ENCODE measurements around the gene USP25. TPM values are rescaled to one million over a fixed set of nuclear protein-coding genes. Genes with fewer than 3 reads are reported as not detected.

Gene USP25
- total and polyA plus RNA-seq, 10 donors = 9.3 to 62.2 (median 48.2) TPM

DNA sequence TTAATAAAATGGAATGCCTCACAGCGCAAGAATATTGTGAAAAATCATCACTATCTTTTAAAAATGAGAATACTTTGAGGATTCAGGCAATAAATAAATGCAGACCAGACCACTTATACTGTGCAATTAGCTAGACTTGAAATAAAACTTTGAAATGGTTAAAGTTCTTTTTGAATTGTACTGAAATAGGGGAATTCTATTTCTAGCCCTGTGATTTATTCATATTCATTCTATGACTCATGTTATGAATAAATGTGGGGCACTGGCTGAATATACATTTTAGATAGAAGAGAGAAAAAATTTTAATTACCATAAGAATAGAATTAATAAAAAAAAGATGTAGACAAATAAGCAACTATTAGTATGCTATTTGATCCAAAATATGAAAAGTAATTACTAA lies 16.4 kb upstream of the USP25 start:
- Histone ChIP-seq H3K27ac (no peak overlapping the region), H3K4me3 (no peak overlapping the region), H3K27me3 (replicated peaks in 1 of 7) (no peaks in the 10 kb centered on the region), H3K9me3 (no peaks in the 10 kb centered on the region), H3K36me3 (no peaks in the 10 kb centered on the region), H3K4me1 (no peaks in the 10 kb centered on the region)
- WGBS, 5 donors = 45 to 94% (median 89%) methylated on average over 1 of the region's 1 CpG
- DNase-seq = no peak
- intact Hi-C loops (cut with DNase I; ENCODE audit: low total_unique reads) = no loop called here
- TF ChIP-seq POLR2A (IDR thresholded peaks at IDR 0.05) (no peak), POLR2AphosphoS5 (IDR thresholded peaks at IDR 0.05) (no peak)
- TF ChIP-seq, protein P1, sequence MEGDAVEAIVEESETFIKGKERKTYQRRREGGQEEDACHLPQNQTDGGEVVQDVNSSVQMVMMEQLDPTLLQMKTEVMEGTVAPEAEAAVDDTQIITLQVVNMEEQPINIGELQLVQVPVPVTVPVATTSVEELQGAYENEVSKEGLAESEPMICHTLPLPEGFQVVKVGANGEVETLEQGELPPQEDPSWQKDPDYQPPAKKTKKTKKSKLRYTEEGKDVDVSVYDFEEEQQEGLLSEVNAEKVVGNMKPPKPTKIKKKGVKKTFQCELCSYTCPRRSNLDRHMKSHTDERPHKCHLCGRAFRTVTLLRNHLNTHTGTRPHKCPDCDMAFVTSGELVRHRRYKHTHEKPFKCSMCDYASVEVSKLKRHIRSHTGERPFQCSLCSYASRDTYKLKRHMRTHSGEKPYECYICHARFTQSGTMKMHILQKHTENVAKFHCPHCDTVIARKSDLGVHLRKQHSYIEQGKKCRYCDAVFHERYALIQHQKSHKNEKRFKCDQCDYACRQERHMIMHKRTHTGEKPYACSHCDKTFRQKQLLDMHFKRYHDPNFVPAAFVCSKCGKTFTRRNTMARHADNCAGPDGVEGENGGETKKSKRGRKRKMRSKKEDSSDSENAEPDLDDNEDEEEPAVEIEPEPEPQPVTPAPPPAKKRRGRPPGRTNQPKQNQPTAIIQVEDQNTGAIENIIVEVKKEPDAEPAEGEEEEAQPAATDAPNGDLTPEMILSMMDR (IDR thresholded peaks at IDR 0.05 in 8 of 11, conservative IDR thresholded peaks at IDR 0.05 in 3 of 11) = no peak

DNA sequence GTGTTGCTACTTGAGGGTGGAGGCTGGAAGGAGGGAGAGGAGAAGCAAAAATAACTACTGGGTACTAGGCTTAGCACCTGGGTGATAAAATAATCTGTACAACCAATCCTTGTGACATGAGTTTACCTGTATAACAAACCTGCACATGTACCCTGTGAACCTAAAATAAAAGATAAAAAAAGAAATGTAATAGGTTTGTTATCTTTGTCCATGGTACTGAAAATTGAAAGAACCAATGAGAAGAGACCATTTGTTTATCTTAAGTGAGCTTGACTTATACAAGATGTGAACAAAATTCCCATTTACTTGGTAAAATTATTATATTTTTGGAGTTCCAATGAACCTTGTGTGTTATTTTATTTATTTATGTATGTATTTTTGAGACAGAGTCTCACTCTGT lies 11.1 kb upstream of the USP25 start:
- DNase-seq = no peak
- no peaks in the 10 kb centered on the region for H3K36me3 ChIP-seq
- no peak overlapping the region for H3K4me3 ChIP-seq
- no peaks in the 10 kb centered on the region for H3K4me1 ChIP-seq
- no peak for TF ChIP-seq POLR2A (IDR thresholded peaks at IDR 0.05)
- TF ChIP-seq, protein P1 (IDR thresholded peaks at IDR 0.05 in 8 of 11, conservative IDR thresholded peaks at IDR 0.05 in 3 of 11) = no peak
- no peak for TF ChIP-seq POLR2AphosphoS5 (IDR thresholded peaks at IDR 0.05)
- H3K9me3 ChIP-seq = peaks cover 0 to 4% (median 0%) of the 10 kb centered on the region in 8 donors
- intact Hi-C loops (cut with DNase I; ENCODE audit: low total_unique reads) = no loop called here
- no peak overlapping the region for H3K27ac ChIP-seq
- no peaks in the 10 kb centered on the region for H3K27me3 ChIP-seq (replicated peaks in 1 of 7)

DNA sequence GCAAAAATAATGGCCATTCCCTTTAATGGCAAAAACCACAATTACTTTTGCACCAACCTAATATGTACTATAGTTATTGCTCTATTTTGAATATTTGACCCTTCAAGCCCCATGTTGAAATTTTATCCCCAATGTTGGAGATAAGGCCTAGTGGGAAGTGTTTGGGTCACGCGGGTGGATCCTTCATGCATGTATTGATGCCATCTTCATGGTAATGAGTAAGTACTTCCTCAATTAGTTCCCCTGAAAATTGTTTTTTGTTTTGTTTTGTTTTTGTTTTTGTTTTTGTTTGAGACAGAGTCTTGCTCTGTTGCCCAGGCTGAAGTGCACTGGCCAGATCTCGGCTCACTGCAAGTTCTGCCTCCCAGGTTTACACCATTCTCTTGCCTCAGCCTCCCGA lies 9.8 kb upstream of the USP25 start:
- no peak for DNase-seq
- Histone ChIP-seq H3K4me3 (no peak overlapping the region), H3K27ac (no peak overlapping the region), H3K9me3 (peaks cover 0 to 4% (median 0%) of the 10 kb centered on the region in 8 donors), H3K4me1 (no peaks in the 10 kb centered on the region), H3K27me3 (replicated peaks in 1 of 7) (no peaks in the 10 kb centered on the region), H3K36me3 (no peaks in the 10 kb centered on the region)
- intact Hi-C loops (cut with DNase I; ENCODE audit: low total_unique reads) = no loop called here
- TF ChIP-seq POLR2A (IDR thresholded peaks at IDR 0.05) = no peak
- TF ChIP-seq POLR2AphosphoS5 (IDR thresholded peaks at IDR 0.05) = no peak
- TF ChIP-seq, protein P1 (IDR thresholded peaks at IDR 0.05 in 8 of 11, conservative IDR thresholded peaks at IDR 0.05 in 3 of 11) = no peak
- 92 to 97% (median 94%) methylated on average over 4 of the region's 4 CpGs for WGBS, 5 donors

DNA sequence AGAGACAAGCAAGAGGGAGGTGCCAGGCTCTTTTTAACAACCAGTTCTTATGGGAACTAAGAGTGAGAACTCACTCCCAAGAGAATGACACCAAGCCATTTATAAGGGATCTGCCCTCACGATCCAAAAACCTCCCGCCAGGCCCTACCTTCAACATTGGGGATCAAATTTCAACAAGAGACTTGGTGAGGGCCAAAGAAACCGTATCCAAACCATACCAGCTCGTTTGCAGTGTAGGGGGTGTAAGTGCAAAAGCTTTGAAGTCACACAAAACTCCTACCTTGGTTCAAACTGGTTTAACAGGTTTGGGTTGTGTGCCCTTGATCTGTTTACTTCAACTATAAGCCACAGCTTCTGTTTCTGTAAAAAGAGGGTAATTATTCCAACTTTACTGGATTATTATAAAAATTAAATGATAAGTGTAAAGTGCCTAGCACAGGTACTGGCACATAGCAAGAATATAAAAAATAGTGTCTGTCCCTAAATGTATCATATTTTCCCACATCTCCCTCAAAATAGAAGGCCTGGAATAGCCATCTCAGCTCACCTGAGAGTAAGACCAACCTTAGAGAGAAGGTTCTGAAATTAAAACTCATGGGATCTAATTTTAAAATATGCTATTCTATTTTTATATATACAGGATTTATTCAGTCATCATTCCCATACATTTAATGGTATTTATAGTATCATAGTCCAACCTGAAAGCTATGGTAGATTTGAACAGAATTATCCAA lies 7.0 kb upstream of the USP25 start:
- Histone ChIP-seq H3K9me3 (peaks cover 0 to 4% (median 0%) of the 10 kb centered on the region in 8 donors), H3K27me3 (replicated peaks in 1 of 7) (no peaks in the 10 kb centered on the region), H3K4me1 (no peaks in the 10 kb centered on the region), H3K36me3 (no peaks in the 10 kb centered on the region), H3K4me3 (no peak overlapping the region), H3K27ac (no peak overlapping the region)
- intact Hi-C loops (cut with DNase I; ENCODE audit: low total_unique reads) = no loop called here
- no peak for DNase-seq
- WGBS, 5 donors = 58 to 87% (median 74%) methylated on average over 4 of the region's 4 CpGs
- TF ChIP-seq POLR2AphosphoS5 (IDR thresholded peaks at IDR 0.05) (no peak), POLR2A (IDR thresholded peaks at IDR 0.05) (no peak)
- TF ChIP-seq, protein P1 (IDR thresholded peaks at IDR 0.05 in 8 of 11, conservative IDR thresholded peaks at IDR 0.05 in 3 of 11) = no peak
